CD4-positive, alpha-beta T cell treated with Interleukin-15 for 4 hours (primary cell): Measurements from ENCODE around the gene TFB1M.
"Not testable (repeated sequence)": the region's sequence is repeated elsewhere in the genome, so short reads cannot be mapped to it uniquely, and the experiment has no call there.

Experiments
- DNase-seq: peaks from one replicate; pipeline ENCODE4 v3.0.0-alpha.2; 2020; ENCODE audit warnings: low spot score

Gene TFB1M

GRCh38 chr6:155314092-155314772 is at the start of gene TFB1M:
TFB1M (minus strand) TSS chr6:155314484; CDS start chr6:155314428, 56 bp downstream.
- peak; percentile 99 for DNase-seq

GRCh38 chr6:155364021-155364420 is 49.7 kb upstream of the TFB1M start:
- DNase-seq: not testable (repeated sequence)

GRCh38 chr6:155362968-155363632 is 48.8 kb upstream of the TFB1M start:
- not testable (repeated sequence) for DNase-seq

- no peak for DNase-seq
Measured at GRCh38 chr6:155354167-155354566, 39.9 kb upstream of the TFB1M start.

- no peak for DNase-seq
Measured at GRCh38 chr6:155352811-155353210, 38.5 kb upstream of the TFB1M start.

GRCh38 chr6:155352130-155352420 is 37.8 kb upstream of the TFB1M start:
- DNase-seq: no peak

GRCh38 chr6:155351273-155352129 is 37.2 kb upstream of the TFB1M start:
- DNase-seq: no peak

- no peak for DNase-seq
Measured at GRCh38 chr6:155349956-155350355, 35.7 kb upstream of the TFB1M start.

- DNase-seq: no peak
Measured at GRCh38 chr6:155349129-155349528, 34.8 kb upstream of the TFB1M start.

GRCh38 chr6:155347800-155348199 is 33.5 kb upstream of the TFB1M start:
- no peak for DNase-seq

GRCh38 chr6:155346957-155347356 is 32.7 kb upstream of the TFB1M start:
- DNase-seq: no peak

GRCh38 chr6:155344341-155345006 is 30.2 kb upstream of the TFB1M start:
- DNase-seq: no peak

GRCh38 chr6:155341130-155341828 is 27.0 kb upstream of the TFB1M start:
- no peak for DNase-seq

GRCh38 chr6:155340464-155341129 is 26.3 kb upstream of the TFB1M start:
- no peak for DNase-seq

- DNase-seq: not testable (repeated sequence)
Measured at GRCh38 chr6:155339929-155340328, 25.6 kb upstream of the TFB1M start.

- DNase-seq: not testable (repeated sequence)
Measured at GRCh38 chr6:155338237-155338636, 24.0 kb upstream of the TFB1M start.

GRCh38 chr6:155335265-155335664 is 21.0 kb upstream of the TFB1M start:
- no peak for DNase-seq

GRCh38 chr6:155334073-155334472 is 19.8 kb upstream of the TFB1M start:
- not testable (repeated sequence) for DNase-seq

GRCh38 chr6:155333414-155333813 is 19.1 kb upstream of the TFB1M start:
- no peak for DNase-seq

- no peak for DNase-seq
Measured at GRCh38 chr6:155330922-155331321, 16.6 kb upstream of the TFB1M start.

- DNase-seq: no peak
Measured at GRCh38 chr6:155330133-155330734, 15.9 kb upstream of the TFB1M start.
